SK-N-SH (cell line): ENCODE results near the gene ZNF563. TPM values are rescaled to one million over a fixed set of nuclear protein-coding genes. Genes with fewer than 3 reads are reported as not detected.

Source experiments
- CTCF ChIA-PET: fragments of 300-600, 350-600 bp; formaldehyde crosslinking; extraction: SDS; loops from one replicate; lab custom pipeline; 2021; lab: Yijun Ruan, JAX
- POLR2A ChIA-PET: fragments of 350-600 bp; sonication (Branson Sonifier 250); formaldehyde crosslinking; extraction: SDS; loops from one replicate; lab custom pipeline; 2020; ENCODE audit warnings: antibody characterized with exemption, inconsistent platforms; lab: Yijun Ruan, JAX
- DNase-seq: peaks from one replicate; pipeline ENCODE4 v3.0.0; 2012
- H2AFZ ChIP-seq: fragments of 200-600 bp; sonication (generic); 2 replicates; pipeline ENCODE4 v1.8.1; 2016; ENCODE audit warnings: antibody characterized with exemption, mild to moderate bottlenecking, low read depth
- H3F3A ChIP-seq: fragments of 200-600 bp; sonication (generic); replicated peaks from 2 replicates; pipeline ENCODE3; 2016; ENCODE audit warnings: antibody characterized with exemption, mild to moderate bottlenecking; ENCODE audit not compliant: insufficient read depth
- H3K27ac ChIP-seq, 2 experiments: fragments of 200-500 bp in 1 of 2; fragments of 200-600 bp in 1 of 2; sonication (Bioruptor generic) in 1 of 2; sonication (generic), shearing (Covaris generic) in 1 of 2; 2 replicates each; pipeline versions ENCODE4 v1.5.1 to v1.6.1; 2014 to 2016; ENCODE audit warnings: low read depth in 2 of 2, inconsistent platforms in 1 of 2, low read length in 1 of 2, mild to moderate bottlenecking in 1 of 2, mixed read lengths in 1 of 2
- H3K27me3 ChIP-seq: fragments of 200-600 bp; sonication (generic), shearing (Covaris generic); 2 replicates; pipeline ENCODE4 v1.6.1; 2016; ENCODE audit warnings: mixed run types; ENCODE audit not compliant: insufficient read depth
- H3K36me3 ChIP-seq, 2 experiments: fragments of 200-500 bp in 1 of 2; fragments of 200-600 bp in 1 of 2; sonication (Bioruptor generic) in 1 of 2; sonication (generic) in 1 of 2; replicated peaks in 1 of 2; 2 replicates each; pipeline versions ENCODE3 to v1.5.1; 2014 to 2016; ENCODE audit warnings: low read length in 1 of 2, mild to moderate bottlenecking in 1 of 2; ENCODE audit not compliant: insufficient read depth in 2 of 2, control insufficient read depth in 1 of 2
- H3K4me1 ChIP-seq, 2 experiments: fragments of 200-500 bp in 1 of 2; fragments of 200-600 bp in 1 of 2; sonication (Bioruptor generic) in 1 of 2; sonication (generic), shearing (Covaris generic) in 1 of 2; 2 replicates each; pipeline versions ENCODE4 v1.5.1 to v1.6.1; 2014 to 2016; ENCODE audit warnings: low read depth in 1 of 2, low read length in 1 of 2, mixed run types in 1 of 2; ENCODE audit not compliant: insufficient read depth in 2 of 2, control insufficient read depth in 1 of 2
- H3K4me2 ChIP-seq: fragments of 200-600 bp; sonication (generic), shearing (Covaris generic); 2 replicates; pipeline ENCODE4 v1.6.1; 2017; ENCODE audit warnings: mixed run types
- H3K4me3 ChIP-seq, 2 experiments: fragments of 200-500 bp in 1 of 2; fragments of 200-600 bp in 1 of 2; sonication (Bioruptor generic) in 1 of 2; sonication (generic), shearing (Covaris generic) in 1 of 2; 2 replicates each; pipeline versions ENCODE4 v1.5.1 to v1.8.1; 2014 to 2016; ENCODE audit warnings: low read depth in 2 of 2, inconsistent platforms in 1 of 2, low read length in 1 of 2, mild to moderate bottlenecking in 1 of 2, mixed read lengths in 1 of 2, moderate library complexity in 1 of 2
- H3K79me2 ChIP-seq: fragments of 200-600 bp; sonication (generic); 2 replicates; pipeline ENCODE4 v1.8.1; 2017; ENCODE audit warnings: mild to moderate bottlenecking; ENCODE audit not compliant: insufficient read depth
- H3K9ac ChIP-seq: fragments of 200-600 bp; sonication (generic); 2 replicates; pipeline ENCODE4 v1.6.1; 2017; ENCODE audit warnings: mixed run types
- H3K9me2 ChIP-seq: fragments of 200-600 bp; sonication (generic); 2 replicates; pipeline ENCODE4 v1.6.1; 2017; ENCODE audit warnings: mixed run types
- H3K9me3 ChIP-seq: fragments of 200-600 bp; sonication (generic); 2 replicates; pipeline ENCODE4 v1.6.1; 2017; ENCODE audit warnings: mixed run types, mild to moderate bottlenecking, moderate library complexity
- H4K20me1 ChIP-seq: fragments of 200-600 bp; sonication (generic); 2 replicates; pipeline ENCODE4 v1.6.1; 2017; ENCODE audit warnings: mild to moderate bottlenecking, mixed run types; ENCODE audit not compliant: insufficient read depth
- CHD2 ChIP-seq: fragments of 150-350 bp; IDR thresholded peaks from 2 replicates; pipeline ENCODE4 v1.6.1; 2018; ENCODE audit warnings: low read length; ENCODE audit not compliant: partially characterized antibody
- ELF1 ChIP-seq: IDR thresholded peaks from 2 replicates; pipeline ENCODE4 v1.4.0; 2012
- EP300 ChIP-seq, 2 experiments: IDR thresholded peaks; 2 replicates each; pipeline versions ENCODE4 v1.4.0 to v1.6.1; 2012; ENCODE audit warnings: borderline replicate concordance in 1 of 2, low read depth in 1 of 2, low read length in 1 of 2
- FOSL2 ChIP-seq: IDR thresholded peaks from 2 replicates; pipeline ENCODE4 v1.4.0; 2012; ENCODE audit warnings: low read depth, mild to moderate bottlenecking, moderate library complexity, borderline replicate concordance
- GABPA ChIP-seq: IDR thresholded peaks from 2 replicates; pipeline ENCODE4 v1.4.0; 2012; ENCODE audit warnings: low read depth, mild to moderate bottlenecking
- GATA2 ChIP-seq: sonication (generic); formaldehyde crosslinking; IDR thresholded peaks from 2 replicates; pipeline ENCODE4 v1.5.0; 2020; ENCODE audit warnings: mild to moderate bottlenecking, missing genetic modification reagents
- MEF2A ChIP-seq: IDR thresholded peaks from 2 replicates; pipeline ENCODE4 v1.4.0; 2012; ENCODE audit warnings: low read depth, borderline replicate concordance
- MXI1 ChIP-seq: IDR thresholded peaks from 2 replicates; pipeline ENCODE4 v1.6.1; 2012; ENCODE audit warnings: mild to moderate bottlenecking, low read depth, low read length, improper control_type of control experiment
- RAD21 ChIP-seq: IDR thresholded peaks from 2 replicates; pipeline ENCODE4 v1.6.1; 2012; ENCODE audit warnings: mild to moderate bottlenecking, low read length
- RCOR1 ChIP-seq: fragments of 150-350 bp; IDR thresholded peaks from 2 replicates; pipeline ENCODE4 v1.6.1; 2017; ENCODE audit warnings: antibody characterized with exemption, low read length
- SMC3 ChIP-seq: IDR thresholded peaks from 2 replicates; pipeline ENCODE4 v1.6.1; 2012; ENCODE audit warnings: low read depth, low read length, improper control_type of control experiment
- TAF1 ChIP-seq: IDR thresholded peaks from 2 replicates; pipeline ENCODE4 v1.6.1; 2012; ENCODE audit warnings: low read depth, mild to moderate bottlenecking, low read length, moderate library complexity, borderline replicate concordance
- TEAD4 ChIP-seq: IDR thresholded peaks from 2 replicates; pipeline ENCODE4 v1.4.0; 2012; ENCODE audit warnings: mild to moderate bottlenecking, borderline replicate concordance; ENCODE audit not compliant: insufficient read depth
- USF1 ChIP-seq: IDR thresholded peaks from 2 replicates; pipeline ENCODE4 v1.4.0; 2012; ENCODE audit warnings: low read depth, borderline replicate concordance
- WGBS: methylation state at CpG from one replicate; pipeline ENCODE4 v1.1.6; 2017; ENCODE audit warnings: low lambda C conversion rate; 5-methylcytosine and 5-hydroxymethylcytosine counted together
- polyA plus RNA-seq, 3 experiments: library from polyadenylated mRNA; depleted of rRNA; stranded (reverse); fragments of >200 nt; gene quantifications; 2 replicates each; pipeline ENCODE4 v1.2.3, GENCODE V29; 2012
- TF ChIP-seq, protein P1 (sequence below): IDR thresholded peaks from 2 replicates; pipeline ENCODE4 v1.6.1; 2012; ENCODE audit warnings: mild to moderate bottlenecking, low read depth, low read length, moderate library complexity
- TF ChIP-seq, protein P2 (sequence below): fragments of 150-350 bp; IDR thresholded peaks from 2 replicates; pipeline ENCODE4 v1.6.1; 2017; ENCODE audit warnings: antibody characterized with exemption, low read length, low read depth, borderline replicate concordance
- TF ChIP-seq, protein P3 (sequence below): IDR thresholded peaks from 2 replicates; pipeline ENCODE4 v1.4.0; 2012; ENCODE audit warnings: low read depth, borderline replicate concordance

The ZNF563 gene
- polyA plus RNA-seq, 1 of the 3 experiments (the other 2 are of a cell fraction) = 0.99 TPM

DNA sequence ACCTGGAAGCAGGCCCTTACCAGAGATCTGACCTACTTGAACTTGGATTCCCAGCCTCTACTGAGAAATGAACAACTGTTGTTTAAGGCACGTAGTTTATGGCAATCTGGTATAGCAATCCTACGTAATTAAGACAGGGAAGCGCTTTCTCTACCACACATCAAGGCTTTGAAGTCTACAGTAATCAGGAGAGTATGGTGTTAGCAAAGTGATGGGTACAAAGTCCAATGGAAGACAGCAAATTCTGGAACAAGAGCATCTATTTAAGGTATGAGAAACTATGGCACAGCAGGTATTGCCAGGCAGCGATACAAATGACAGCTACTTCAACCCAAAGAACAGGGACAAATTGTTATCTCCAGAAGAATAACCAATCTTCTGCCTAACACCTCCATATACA lies 3.1 kb downstream of the ZNF563 start:
- POLR2A ChIA-PET = no interaction called here
- Histone ChIP-seq H3K4me2 (no peak overlapping the region), H3K9me2 (no peaks in the 10 kb centered on the region), H4K20me1 (no peaks in the 10 kb centered on the region), H3K79me2 (no peaks in the 10 kb centered on the region; the same call in 1 of the 2 replicates), H3K9me3 (no peaks in the 10 kb centered on the region), H3F3A (no peaks in the 10 kb centered on the region), H3K27ac (no peak overlapping the region), H3K4me3 (no peak overlapping the region), H3K9ac (no peak overlapping the region), H3K27me3 (no peaks in the 10 kb centered on the region), H3K4me1 (peaks cover 0 to 14% of the 10 kb centered on the region in 2 experiments; a peak in 1 of 4 replicates), H2AFZ (no peak overlapping the region), H3K36me3 (no peaks in the 10 kb centered on the region)
- TF ChIP-seq RAD21 = no peak
- no peak for TF ChIP-seq EP300 (IDR thresholded peaks at IDR 0.05; ENCODE audit: borderline replicate concordance in 1 of 2, low read depth in 1 of 2, low read length in 1 of 2)
- TF ChIP-seq SMC3 = no peak
- TF ChIP-seq GATA2 (CRISPR knock-in tag) = no peak
- TF ChIP-seq TEAD4 = no peak
- no peak for TF ChIP-seq MXI1
- TF ChIP-seq, protein P1, sequence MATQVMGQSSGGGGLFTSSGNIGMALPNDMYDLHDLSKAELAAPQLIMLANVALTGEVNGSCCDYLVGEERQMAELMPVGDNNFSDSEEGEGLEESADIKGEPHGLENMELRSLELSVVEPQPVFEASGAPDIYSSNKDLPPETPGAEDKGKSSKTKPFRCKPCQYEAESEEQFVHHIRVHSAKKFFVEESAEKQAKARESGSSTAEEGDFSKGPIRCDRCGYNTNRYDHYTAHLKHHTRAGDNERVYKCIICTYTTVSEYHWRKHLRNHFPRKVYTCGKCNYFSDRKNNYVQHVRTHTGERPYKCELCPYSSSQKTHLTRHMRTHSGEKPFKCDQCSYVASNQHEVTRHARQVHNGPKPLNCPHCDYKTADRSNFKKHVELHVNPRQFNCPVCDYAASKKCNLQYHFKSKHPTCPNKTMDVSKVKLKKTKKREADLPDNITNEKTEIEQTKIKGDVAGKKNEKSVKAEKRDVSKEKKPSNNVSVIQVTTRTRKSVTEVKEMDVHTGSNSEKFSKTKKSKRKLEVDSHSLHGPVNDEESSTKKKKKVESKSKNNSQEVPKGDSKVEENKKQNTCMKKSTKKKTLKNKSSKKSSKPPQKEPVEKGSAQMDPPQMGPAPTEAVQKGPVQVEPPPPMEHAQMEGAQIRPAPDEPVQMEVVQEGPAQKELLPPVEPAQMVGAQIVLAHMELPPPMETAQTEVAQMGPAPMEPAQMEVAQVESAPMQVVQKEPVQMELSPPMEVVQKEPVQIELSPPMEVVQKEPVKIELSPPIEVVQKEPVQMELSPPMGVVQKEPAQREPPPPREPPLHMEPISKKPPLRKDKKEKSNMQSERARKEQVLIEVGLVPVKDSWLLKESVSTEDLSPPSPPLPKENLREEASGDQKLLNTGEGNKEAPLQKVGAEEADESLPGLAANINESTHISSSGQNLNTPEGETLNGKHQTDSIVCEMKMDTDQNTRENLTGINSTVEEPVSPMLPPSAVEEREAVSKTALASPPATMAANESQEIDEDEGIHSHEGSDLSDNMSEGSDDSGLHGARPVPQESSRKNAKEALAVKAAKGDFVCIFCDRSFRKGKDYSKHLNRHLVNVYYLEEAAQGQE = no peak
- no peak for TF ChIP-seq USF1
- TF ChIP-seq CHD2 = no peak
- TF ChIP-seq MEF2A = no peak
- TF ChIP-seq TAF1 = no peak
- no peak for TF ChIP-seq ELF1
- no peak for TF ChIP-seq RCOR1
- TF ChIP-seq FOSL2 = no peak
- TF ChIP-seq, protein P2, sequence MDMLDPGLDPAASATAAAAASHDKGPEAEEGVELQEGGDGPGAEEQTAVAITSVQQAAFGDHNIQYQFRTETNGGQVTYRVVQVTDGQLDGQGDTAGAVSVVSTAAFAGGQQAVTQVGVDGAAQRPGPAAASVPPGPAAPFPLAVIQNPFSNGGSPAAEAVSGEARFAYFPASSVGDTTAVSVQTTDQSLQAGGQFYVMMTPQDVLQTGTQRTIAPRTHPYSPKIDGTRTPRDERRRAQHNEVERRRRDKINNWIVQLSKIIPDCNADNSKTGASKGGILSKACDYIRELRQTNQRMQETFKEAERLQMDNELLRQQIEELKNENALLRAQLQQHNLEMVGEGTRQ = no peak
- TF ChIP-seq, protein P3, sequence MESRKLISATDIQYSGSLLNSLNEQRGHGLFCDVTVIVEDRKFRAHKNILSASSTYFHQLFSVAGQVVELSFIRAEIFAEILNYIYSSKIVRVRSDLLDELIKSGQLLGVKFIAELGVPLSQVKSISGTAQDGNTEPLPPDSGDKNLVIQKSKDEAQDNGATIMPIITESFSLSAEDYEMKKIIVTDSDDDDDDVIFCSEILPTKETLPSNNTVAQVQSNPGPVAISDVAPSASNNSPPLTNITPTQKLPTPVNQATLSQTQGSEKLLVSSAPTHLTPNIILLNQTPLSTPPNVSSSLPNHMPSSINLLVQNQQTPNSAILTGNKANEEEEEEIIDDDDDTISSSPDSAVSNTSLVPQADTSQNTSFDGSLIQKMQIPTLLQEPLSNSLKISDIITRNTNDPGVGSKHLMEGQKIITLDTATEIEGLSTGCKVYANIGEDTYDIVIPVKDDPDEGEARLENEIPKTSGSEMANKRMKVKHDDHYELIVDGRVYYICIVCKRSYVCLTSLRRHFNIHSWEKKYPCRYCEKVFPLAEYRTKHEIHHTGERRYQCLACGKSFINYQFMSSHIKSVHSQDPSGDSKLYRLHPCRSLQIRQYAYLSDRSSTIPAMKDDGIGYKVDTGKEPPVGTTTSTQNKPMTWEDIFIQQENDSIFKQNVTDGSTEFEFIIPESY = no peak
- no peak for TF ChIP-seq GABPA
- DNase-seq = no peak
- 73% methylated on average over 4 of the region's 4 CpGs for WGBS
- CTCF ChIA-PET = no interaction called here
